SK-N-SH (cell line): ENCODE measurements around the gene MAPK13.

ENCODE experiments used
- CTCF ChIP-seq: fragments of 200-600 bp; sonication (generic); IDR thresholded peaks from 2 replicates; pipeline ENCODE4 v1.6.1; 2017; ENCODE audit warnings: antibody characterized with exemption, mild to moderate bottlenecking, moderate library complexity
- FOSL2 ChIP-seq: IDR thresholded peaks from 2 replicates; pipeline ENCODE4 v1.4.0; 2012; ENCODE audit warnings: low read depth, mild to moderate bottlenecking, moderate library complexity, borderline replicate concordance
- FOXJ3 ChIP-seq: sonication (generic); formaldehyde crosslinking; IDR thresholded peaks from 2 replicates; pipeline ENCODE4 v1.5.1; 2020; ENCODE audit warnings: mild to moderate bottlenecking, missing genetic modification reagents
- GABPA ChIP-seq: IDR thresholded peaks from 2 replicates; pipeline ENCODE4 v1.4.0; 2012; ENCODE audit warnings: low read depth, mild to moderate bottlenecking
- MXI1 ChIP-seq: IDR thresholded peaks from 2 replicates; pipeline ENCODE4 v1.6.1; 2012; ENCODE audit warnings: mild to moderate bottlenecking, low read depth, low read length, improper control_type of control experiment
- POLR2AphosphoS5 ChIP-seq: IDR thresholded peaks from 2 replicates; pipeline ENCODE4 v1.6.1; 2012; ENCODE audit warnings: low read depth, low read length
- SMC3 ChIP-seq: IDR thresholded peaks from 2 replicates; pipeline ENCODE4 v1.6.1; 2012; ENCODE audit warnings: low read depth, low read length, improper control_type of control experiment
- TAF1 ChIP-seq: IDR thresholded peaks from 2 replicates; pipeline ENCODE4 v1.6.1; 2012; ENCODE audit warnings: low read depth, mild to moderate bottlenecking, low read length, moderate library complexity, borderline replicate concordance
- TF ChIP-seq, protein P1 (sequence below): IDR thresholded peaks from 2 replicates; pipeline ENCODE4 v1.4.0; 2012; ENCODE audit warnings: low read depth, borderline replicate concordance
- TF ChIP-seq, protein P2 (sequence below): fragments of 150-350 bp; IDR thresholded peaks from 2 replicates; pipeline ENCODE4 v1.6.1; 2017; ENCODE audit warnings: antibody characterized with exemption, low read length, low read depth, borderline replicate concordance

GRCh38 chr6:36101691-36102090 lies 28.6 kb upstream of the MAPK13 start:
- no peak for TF ChIP-seq CTCF
- TF ChIP-seq, protein P1, sequence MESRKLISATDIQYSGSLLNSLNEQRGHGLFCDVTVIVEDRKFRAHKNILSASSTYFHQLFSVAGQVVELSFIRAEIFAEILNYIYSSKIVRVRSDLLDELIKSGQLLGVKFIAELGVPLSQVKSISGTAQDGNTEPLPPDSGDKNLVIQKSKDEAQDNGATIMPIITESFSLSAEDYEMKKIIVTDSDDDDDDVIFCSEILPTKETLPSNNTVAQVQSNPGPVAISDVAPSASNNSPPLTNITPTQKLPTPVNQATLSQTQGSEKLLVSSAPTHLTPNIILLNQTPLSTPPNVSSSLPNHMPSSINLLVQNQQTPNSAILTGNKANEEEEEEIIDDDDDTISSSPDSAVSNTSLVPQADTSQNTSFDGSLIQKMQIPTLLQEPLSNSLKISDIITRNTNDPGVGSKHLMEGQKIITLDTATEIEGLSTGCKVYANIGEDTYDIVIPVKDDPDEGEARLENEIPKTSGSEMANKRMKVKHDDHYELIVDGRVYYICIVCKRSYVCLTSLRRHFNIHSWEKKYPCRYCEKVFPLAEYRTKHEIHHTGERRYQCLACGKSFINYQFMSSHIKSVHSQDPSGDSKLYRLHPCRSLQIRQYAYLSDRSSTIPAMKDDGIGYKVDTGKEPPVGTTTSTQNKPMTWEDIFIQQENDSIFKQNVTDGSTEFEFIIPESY = no peak
- no peak for TF ChIP-seq FOSL2
- TF ChIP-seq GABPA = no peak
- TF ChIP-seq, protein P2, sequence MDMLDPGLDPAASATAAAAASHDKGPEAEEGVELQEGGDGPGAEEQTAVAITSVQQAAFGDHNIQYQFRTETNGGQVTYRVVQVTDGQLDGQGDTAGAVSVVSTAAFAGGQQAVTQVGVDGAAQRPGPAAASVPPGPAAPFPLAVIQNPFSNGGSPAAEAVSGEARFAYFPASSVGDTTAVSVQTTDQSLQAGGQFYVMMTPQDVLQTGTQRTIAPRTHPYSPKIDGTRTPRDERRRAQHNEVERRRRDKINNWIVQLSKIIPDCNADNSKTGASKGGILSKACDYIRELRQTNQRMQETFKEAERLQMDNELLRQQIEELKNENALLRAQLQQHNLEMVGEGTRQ = no peak
- no peak for TF ChIP-seq MXI1
- no peak for TF ChIP-seq TAF1
- no peak for TF ChIP-seq POLR2AphosphoS5
- no peak for TF ChIP-seq FOXJ3 (CRISPR knock-in tag)
- no peak for TF ChIP-seq SMC3
